PC-9 (cell line): ENCODE data around the gene COL27A1.

ENCODE experiments used
- EZH2 ChIP-seq: fragments of 200-600 bp; sonication (generic); IDR thresholded peaks from 2 replicates; pipeline ENCODE4 v1.8.0; 2017; ENCODE audit warnings: antibody characterized with exemption, low read depth
- TF ChIP-seq, protein P1 (sequence below): fragments of 200-600 bp; sonication (generic); conservative IDR thresholded peaks from 2 replicates; pipeline ENCODE4 v1.6.1; 2017; ENCODE audit warnings: mixed run types, antibody characterized with exemption, mild to moderate bottlenecking, moderate library complexity

DNA sequence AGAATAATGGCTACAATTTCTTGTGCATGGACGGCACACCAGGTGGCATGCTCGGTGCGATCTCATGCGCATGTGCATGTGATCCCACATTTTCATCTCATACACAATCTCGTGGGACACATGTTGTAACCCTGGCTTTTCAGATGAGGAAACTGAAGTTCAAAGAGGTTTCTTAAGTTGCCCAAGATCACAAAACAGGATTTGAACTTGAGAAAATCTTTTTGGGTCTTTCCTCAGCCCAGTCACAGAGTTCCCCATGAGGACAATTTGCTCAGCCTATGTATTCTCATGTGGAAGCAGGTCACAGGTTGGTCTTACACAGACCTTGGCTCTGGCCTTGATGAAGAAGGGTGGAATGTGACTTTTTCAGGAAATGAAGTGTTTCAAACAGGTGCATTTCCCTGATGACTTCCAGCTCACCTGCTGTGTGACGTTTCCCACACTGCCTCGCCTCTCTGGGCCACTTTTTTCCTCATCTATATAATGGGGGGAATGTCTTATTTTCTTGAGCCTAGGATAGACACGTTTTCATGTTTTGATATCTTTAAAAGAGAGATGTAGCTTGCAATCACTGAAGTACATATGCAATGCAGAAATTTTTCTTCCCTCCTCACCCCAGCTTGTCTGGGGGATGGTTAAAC lies 160.5 kb downstream of the COL27A1 start:
- TF ChIP-seq, protein P1, sequence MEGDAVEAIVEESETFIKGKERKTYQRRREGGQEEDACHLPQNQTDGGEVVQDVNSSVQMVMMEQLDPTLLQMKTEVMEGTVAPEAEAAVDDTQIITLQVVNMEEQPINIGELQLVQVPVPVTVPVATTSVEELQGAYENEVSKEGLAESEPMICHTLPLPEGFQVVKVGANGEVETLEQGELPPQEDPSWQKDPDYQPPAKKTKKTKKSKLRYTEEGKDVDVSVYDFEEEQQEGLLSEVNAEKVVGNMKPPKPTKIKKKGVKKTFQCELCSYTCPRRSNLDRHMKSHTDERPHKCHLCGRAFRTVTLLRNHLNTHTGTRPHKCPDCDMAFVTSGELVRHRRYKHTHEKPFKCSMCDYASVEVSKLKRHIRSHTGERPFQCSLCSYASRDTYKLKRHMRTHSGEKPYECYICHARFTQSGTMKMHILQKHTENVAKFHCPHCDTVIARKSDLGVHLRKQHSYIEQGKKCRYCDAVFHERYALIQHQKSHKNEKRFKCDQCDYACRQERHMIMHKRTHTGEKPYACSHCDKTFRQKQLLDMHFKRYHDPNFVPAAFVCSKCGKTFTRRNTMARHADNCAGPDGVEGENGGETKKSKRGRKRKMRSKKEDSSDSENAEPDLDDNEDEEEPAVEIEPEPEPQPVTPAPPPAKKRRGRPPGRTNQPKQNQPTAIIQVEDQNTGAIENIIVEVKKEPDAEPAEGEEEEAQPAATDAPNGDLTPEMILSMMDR = no peak
- no peak for TF ChIP-seq EZH2
